Heart left ventricle (tissue), 16 donors: ENCODE measurements around the gene TBX5. TPM values are rescaled to one million over a fixed set of nuclear protein-coding genes. Genes with fewer than 3 reads are reported as not detected.

Source experiments
- ATAC-seq, 4 donors: fragments of 200-7000 bp; cut with Tn5 transposase; one replicate each; pipeline ENCODE4 v1.9.1; 2020 to 2022; ENCODE audit warnings: moderate library complexity in 4 of 4, mild to moderate bottlenecking in 3 of 4, moderate number of reproducible peaks in 1 of 4
- DNase-seq, 5 donors: peaks; one replicate each; pipeline ENCODE4 v3.0.0-alpha.2; 2020
- H3K27ac ChIP-seq, 12 donors: fragments of 200-600 bp; sonication (generic) in 4 of 12; one replicate each; pipeline versions ENCODE4 v1.5.0 to v1.8.0; 2016 to 2022; ENCODE audit warnings: mild to moderate bottlenecking in 2 of 12
- H3K27me3 ChIP-seq, 9 donors: fragments of 200-600 bp; sonication (generic) in 2 of 9; one replicate each; pipeline versions ENCODE4 v1.5.1 to v1.8.0; 2016 to 2022; ENCODE audit warnings: mild to moderate bottlenecking in 3 of 9
- H3K36me3 ChIP-seq, 9 donors: fragments of 200-600 bp; sonication (generic) in 2 of 9; one replicate each; pipeline versions ENCODE4 v1.5.0 to v1.8.0; 2018 to 2022; ENCODE audit warnings: mild to moderate bottlenecking in 2 of 9
- H3K4me1 ChIP-seq, 12 donors: fragments of 200-600 bp; sonication (generic) in 4 of 12; one replicate each; pipeline versions ENCODE4 v1.5.0 to v1.8.0; 2016 to 2022; ENCODE audit warnings: mild to moderate bottlenecking in 3 of 12
- H3K4me3 ChIP-seq, 12 donors: fragments of 200-600 bp; sonication (generic) in 4 of 12; one replicate each; pipeline versions ENCODE4 v1.5.0 to v1.8.0; 2017 to 2022; ENCODE audit warnings: mild to moderate bottlenecking in 9 of 12, moderate library complexity in 4 of 12
- H3K9me3 ChIP-seq, 12 donors: fragments of 200-600 bp; sonication (generic) in 4 of 12; one replicate each; pipeline versions ENCODE4 v1.5.0 to v1.8.0; 2016 to 2022; ENCODE audit warnings: mild to moderate bottlenecking in 1 of 12
- POLR2A ChIP-seq, 2 donors: fragments of 450-650 bp; IDR thresholded peaks; one replicate each; pipeline ENCODE4 v1.6.1; 2017; ENCODE audit warnings: antibody characterized with exemption in 2 of 2, mild to moderate bottlenecking in 2 of 2, moderate library complexity in 2 of 2
- WGBS, 4 donors: extraction: QIAGEN DNeasy Blood & Tissue Kit in 2 of 4; methylation state at CpG; one replicate each; pipeline versions ENCODE4 v1.1.5 to v1.1.7; 2013 to 2018; 5-methylcytosine and 5-hydroxymethylcytosine counted together
- intact Hi-C, 10 donors: fragments of 100-400 bp; cut with DNase I; formaldehyde crosslinking; loops; one replicate each; pipeline versions ENCODE4 v1.11.1 to v1.14.2; 2022
- polyA plus RNA-seq, 2 donors: library from polyadenylated mRNA; stranded (reverse); fragments of 200-250 nt; gene quantifications; one replicate each; pipeline ENCODE4 v1.2.3, GENCODE V29; 2013
- total RNA-seq, 9 donors: library from RNA; depleted of rRNA in 2 of 9; stranded (reverse); fragments of >200 nt in 2 of 9; fragmentation: NEBNext Ultra II Directional in 3 of 9; extraction: Animal tissue kit (Norgen Biotek cat#: 25700) in 3 of 9; gene quantifications; one replicate each; pipeline versions ENCODE4 v1.1.0 to v1.2.4, GENCODE V29; 2016 to 2023
- TF ChIP-seq, protein P1 (sequence below), 12 donors: fragments of 200-600 bp; sonication (generic) in 4 of 12; IDR thresholded peaks; one replicate each; pipeline versions ENCODE4 v1.5.0 to v1.8.0; 2018 to 2022; ENCODE audit warnings: antibody characterized with exemption in 12 of 12, mild to moderate bottlenecking in 5 of 12
- donor health status: ischemic (EF 13 %, LVEDD 7.1; RV severe dilation, severe dysfunction).
- donor health status: healthy with polysubstance abuse.
- donor health status: DM: no; HTN: yes; CAD: no.
- donor health status: DM: no; HTN: no; CAD: no.
- donor health status: ischemic (EF 25% LVEDD 6.9; RV normal size, moderate dysfunction).
- donor health status: ischemic (EF 25% LVEDD 5.7; RV mildly dilated, moderate dysfunction).
- donor health status: healthy.
- donor health status: DM: yes; HTN: yes; CAD: no.
- donor health status: ischemic (EF 35%, LVEDD 5.7; RV mildly dilated, moderate dysfunction).
- donor health status: nonischemic (EF 11% LVEDD 7.7; RV severe dilation, severe dysfunction).
- donor health status: DM: yes; HTN: yes; CAD: no.
- donor health status: PGD.
- donor health status: ischemic (EF 29% LVEDD 5.4; RV normal size, mild dysfunction).
- donor health status: nonischemic (EF 23%, LVEDD 6.1; RV moderate dilation, normal function).

The TBX5 gene
- total and polyA plus RNA-seq, 11 donors: 8.1 to 74.5 (median 42.5) TPM

DNA sequence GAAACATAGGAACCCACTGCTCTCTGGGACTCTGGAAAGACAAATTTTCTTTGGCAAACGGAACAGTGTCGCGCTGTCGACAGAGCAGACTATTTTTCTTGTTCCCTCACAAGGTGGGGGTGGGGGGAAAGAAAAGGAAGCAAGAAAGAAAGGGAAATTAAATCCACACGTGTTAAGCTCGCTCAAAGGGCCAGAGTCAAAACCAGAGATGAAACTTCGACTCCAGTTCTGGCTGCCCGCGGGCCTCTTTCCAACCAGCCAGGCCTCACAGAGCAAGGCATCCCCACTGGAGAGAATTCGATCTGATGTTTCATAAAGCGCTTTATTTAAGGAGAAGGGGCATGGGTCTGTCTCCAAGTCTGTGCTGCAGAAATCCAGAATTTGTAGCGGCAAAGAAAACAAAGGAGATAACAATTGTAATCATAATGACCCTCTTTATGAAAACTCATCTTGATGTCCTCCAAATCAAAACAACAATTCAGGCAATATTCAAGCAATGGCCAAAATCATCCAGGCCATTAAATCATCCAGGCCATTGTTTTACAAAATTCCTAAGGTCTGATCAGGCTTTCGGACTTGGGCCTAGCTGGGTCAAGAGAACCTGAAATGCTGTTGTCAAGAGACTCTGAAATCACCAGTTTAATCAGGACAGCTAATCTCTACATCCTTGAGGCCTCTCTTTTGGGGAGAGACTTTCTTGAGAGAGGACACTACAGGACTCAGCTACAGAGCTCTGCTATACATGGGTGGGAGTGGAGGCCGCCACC, 5.3 kb upstream of the TBX5 start:
- no peak overlapping the region for H3K27ac ChIP-seq
- no peaks in the 10 kb centered on the region for H3K36me3 ChIP-seq
- no peaks in the 10 kb centered on the region for H3K9me3 ChIP-seq
- DNase-seq (no peak), ATAC-seq (no peak)
- intact Hi-C loops: loop anchor here in 1 of 10 donors (5.0 kb wide), 1 partner anchor 36 kb away; no protein-coding TSS in a partner anchor
- no peak overlapping the region for H3K4me3 ChIP-seq
- TF ChIP-seq POLR2A (IDR thresholded peaks at IDR 0.05): no peak
- TF ChIP-seq, protein P1, sequence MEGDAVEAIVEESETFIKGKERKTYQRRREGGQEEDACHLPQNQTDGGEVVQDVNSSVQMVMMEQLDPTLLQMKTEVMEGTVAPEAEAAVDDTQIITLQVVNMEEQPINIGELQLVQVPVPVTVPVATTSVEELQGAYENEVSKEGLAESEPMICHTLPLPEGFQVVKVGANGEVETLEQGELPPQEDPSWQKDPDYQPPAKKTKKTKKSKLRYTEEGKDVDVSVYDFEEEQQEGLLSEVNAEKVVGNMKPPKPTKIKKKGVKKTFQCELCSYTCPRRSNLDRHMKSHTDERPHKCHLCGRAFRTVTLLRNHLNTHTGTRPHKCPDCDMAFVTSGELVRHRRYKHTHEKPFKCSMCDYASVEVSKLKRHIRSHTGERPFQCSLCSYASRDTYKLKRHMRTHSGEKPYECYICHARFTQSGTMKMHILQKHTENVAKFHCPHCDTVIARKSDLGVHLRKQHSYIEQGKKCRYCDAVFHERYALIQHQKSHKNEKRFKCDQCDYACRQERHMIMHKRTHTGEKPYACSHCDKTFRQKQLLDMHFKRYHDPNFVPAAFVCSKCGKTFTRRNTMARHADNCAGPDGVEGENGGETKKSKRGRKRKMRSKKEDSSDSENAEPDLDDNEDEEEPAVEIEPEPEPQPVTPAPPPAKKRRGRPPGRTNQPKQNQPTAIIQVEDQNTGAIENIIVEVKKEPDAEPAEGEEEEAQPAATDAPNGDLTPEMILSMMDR (IDR thresholded peaks at IDR 0.05): no peak
- peaks cover 0 to 86% (median 0%) of the 10 kb centered on the region in 9 donors for H3K27me3 ChIP-seq
- WGBS, 4 donors: 61 to 74% (median 68%) methylated on average over 14 of the region's 14 CpGs
- peaks cover 0 to 34% (median 12%) of the 10 kb centered on the region in 12 donors for H3K4me1 ChIP-seq

DNA sequence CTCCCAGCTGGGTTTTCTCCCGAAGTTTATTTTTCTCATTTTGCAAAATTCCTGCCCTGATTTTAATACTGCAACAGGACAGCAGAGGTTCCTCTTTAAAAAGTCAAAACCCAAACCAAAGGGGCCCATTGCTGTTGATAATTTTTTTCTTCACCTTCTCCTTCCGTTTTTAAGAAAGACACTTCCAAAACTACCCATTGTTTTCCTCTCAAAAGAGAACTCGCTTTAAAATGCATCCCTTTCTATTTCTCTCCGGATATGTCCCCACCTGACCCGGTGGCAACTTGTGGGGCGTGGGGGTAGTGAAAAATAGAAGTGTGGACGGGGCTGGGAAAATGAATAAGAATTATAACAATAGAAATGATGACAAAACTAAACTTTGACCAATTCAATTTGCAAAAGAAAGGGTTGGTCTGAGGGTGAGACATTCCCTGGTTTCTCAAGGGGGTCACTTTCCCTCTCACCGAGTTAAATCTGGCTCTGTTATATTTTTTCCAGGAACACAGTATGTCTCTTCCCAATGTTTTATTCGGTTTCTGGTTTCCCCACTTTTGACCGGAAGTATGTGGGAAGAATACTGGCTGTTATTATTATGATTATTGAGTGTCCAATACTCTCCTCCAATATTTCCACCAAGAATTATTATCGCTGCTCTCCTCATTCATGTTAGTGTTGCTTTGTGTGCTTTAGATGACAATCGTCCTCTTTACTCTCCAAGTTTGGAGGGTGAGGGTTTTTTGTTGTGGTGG, 4.1 kb upstream of the TBX5 start:
- 31 to 48% (median 37%) methylated on average over 12 of the region's 12 CpGs for WGBS, 4 donors
- Histone ChIP-seq H3K4me3 (peak overlapping the region; percentile 15 to 88 (median 65)), H3K36me3 (no peaks in the 10 kb centered on the region), H3K27ac (peak overlapping the region in 9 of 12 donors; percentile 82 to 96 (median 91)), H3K27me3 (peaks cover 0 to 97% (median 0%) of the 10 kb centered on the region in 9 donors), H3K9me3 (no peaks in the 10 kb centered on the region), H3K4me1 (peaks cover 0 to 29% (median 12%) of the 10 kb centered on the region in 12 donors)
- intact Hi-C loops: loop anchor here in 4 of 10 donors (5.0 to 10.0 kb wide), 5 partner anchors 37 to 67 kb away; no protein-coding TSS in a partner anchor
- ATAC-seq (no peak), DNase-seq (no peak)
- TF ChIP-seq POLR2A (IDR thresholded peaks at IDR 0.05): no peak
- TF ChIP-seq, protein P1 (IDR thresholded peaks at IDR 0.05): no peak

DNA sequence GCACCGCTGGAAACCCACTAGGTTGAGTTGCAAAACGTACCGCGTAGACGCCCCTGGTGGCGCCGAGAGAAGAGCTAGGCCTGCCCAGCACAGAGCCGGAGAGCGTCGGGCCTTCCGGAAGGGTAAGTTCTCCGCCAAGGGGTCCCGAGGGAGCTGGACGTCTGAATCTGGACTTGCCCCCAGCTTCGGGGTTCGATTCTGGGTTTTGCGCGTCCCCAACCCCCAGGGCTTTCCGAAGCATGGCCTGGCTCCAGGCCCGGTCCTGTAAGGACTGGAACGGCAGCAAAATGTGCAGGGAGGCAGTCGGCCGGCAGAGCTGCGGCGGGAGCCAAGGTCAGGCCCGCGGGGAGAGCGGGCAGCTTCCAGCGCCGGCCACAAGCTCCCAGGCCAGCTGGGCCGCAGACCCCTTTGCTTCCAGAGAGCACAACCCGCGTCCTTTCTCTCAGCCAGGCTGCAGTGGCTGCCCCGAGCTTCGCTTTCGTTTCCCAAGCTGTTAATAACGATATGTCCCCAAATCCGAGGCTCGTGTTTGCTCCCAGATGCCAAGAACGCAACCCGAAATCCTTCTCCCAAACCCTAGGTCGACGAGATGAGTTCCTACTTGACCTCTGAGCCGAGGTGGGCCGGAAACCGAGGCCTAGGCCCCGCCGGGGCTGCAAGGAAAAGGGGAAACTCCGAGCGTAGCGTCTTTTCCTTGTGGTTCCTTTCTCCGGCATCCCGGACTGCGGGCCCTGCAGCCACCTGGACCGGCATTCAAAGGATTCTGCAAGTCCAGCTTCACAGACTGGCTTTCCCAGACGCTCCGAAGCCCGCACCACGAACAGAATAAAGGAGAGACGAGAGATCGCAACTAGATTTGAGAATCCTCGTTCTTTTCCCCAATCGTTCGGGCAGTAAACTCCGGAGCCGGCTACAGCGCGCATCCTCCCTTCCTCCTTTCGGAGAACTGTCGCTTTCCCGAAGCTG, 3.2 kb upstream of the TBX5 start:
- intact Hi-C loops: loop anchor here in 3 of 10 donors (5.0 to 10.0 kb wide), 5 partner anchors 38 to 68 kb away; no protein-coding TSS in a partner anchor
- Histone ChIP-seq H3K4me1 (peaks cover 0 to 29% (median 12%) of the 10 kb centered on the region in 12 donors), H3K4me3 (peak overlapping the region; percentile 15 to 88 (median 65)), H3K36me3 (no peaks in the 10 kb centered on the region), H3K27me3 (peaks cover 0 to 97% (median 0%) of the 10 kb centered on the region in 9 donors), H3K27ac (peak overlapping the region; percentile 57 to 96 (median 90)), H3K9me3 (no peaks in the 10 kb centered on the region)
- peak; percentile 12 to 48 (median 39) for ATAC-seq
- DNase-seq: peak; percentile 39 to 80 (median 65)
- 4 to 8% (median 6%) methylated on average over 47 to 71 of the region's 71 CpGs for WGBS, 4 donors
- TF ChIP-seq, protein P1 (IDR thresholded peaks at IDR 0.05): peak in 4 of 12 donors; percentile 6 to 15 (median 9)
- no peak for TF ChIP-seq POLR2A (IDR thresholded peaks at IDR 0.05)
